Fibroblast of skin of left quadriceps (primary cell): Measurements from ENCODE around the gene SLC5A2.
"Not testable (repeated sequence)": the region's sequence is repeated elsewhere in the genome, so short reads cannot be mapped to it uniquely, and the experiment has no call there.

Experiments
- DNase-seq, 2 experiments: peaks; one replicate each; pipeline ENCODE4 v3.0.0-alpha.2; 2013; ENCODE audit warnings: low read depth in 2 of 2

Gene SLC5A2

GRCh38 chr16:31475946-31476302 is 7.0 kb upstream of the SLC5A2 start:
- no peak for DNase-seq

DNA sequence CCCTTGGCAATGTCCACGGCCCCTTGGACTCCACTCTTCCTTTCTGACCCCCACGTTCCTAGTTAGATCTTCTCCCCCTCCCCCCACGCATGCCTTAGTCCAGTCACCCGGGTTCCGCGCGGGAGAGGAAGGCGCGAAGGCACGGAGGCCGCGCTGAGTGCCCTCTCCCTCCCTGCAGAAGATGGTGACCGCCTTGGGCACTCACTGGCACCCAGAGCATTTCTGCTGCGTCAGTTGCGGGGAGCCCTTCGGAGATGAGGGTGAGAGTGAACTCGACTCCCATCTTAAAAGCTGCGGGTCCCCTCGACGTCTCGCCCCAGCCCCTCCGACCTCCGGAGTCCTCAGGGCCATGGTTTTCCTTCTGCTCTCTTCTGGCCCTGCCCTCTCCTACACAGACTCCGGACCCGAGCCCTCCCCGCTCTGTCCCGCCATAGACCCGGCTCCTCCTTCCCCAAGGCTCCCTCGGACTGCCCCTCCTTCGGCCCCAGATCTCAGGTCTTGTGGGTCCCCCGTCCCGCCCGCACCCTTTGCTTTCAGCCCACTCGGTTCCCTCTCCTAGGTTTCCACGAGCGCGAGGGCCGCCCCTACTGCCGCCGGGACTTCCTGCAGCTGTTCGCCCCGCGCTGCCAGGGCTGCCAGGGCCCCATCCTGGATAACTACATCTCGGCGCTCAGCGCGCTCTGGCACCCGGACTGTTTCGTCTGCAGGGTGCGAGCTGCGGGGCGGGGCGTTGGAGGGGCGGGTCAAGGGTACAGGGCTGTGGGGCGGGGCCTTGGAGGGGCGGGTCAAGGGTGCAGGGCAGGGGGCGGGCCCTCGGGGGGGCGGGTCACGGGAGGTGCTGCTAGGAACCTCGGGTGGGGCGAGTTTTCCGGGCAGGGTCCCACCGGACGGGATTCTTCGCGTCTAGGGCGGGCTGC is 6.4 kb upstream of the SLC5A2 start:
- no peak for DNase-seq

- no peak for DNase-seq
These were observed 5.4 kb upstream of the SLC5A2 start for GRCh38 chr16:31477220-31478216.

DNA sequence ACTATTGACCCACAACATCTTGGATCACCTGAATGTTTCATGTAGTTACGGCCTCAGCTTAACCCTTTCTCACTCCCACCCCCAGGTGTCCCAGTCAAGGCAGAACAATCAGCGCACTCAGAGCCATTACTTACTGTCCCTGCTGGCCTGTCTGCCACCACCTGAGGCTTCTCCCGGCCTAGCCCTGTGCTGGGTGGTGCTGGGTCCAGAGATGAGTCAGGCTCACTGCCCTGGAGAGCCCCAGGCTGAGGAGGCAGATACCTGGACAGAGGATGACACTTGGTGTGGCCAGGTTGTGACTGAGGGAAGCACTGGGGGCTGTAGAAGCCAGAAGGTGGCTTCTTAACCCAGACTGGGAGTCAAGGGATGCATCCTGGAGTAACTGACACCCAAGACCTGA is 4.0 kb upstream of the SLC5A2 start:
- no peak for DNase-seq

- DNase-seq = no peak
These were observed 3.2 kb upstream of the SLC5A2 start for GRCh38 chr16:31479751-31480150.

- DNase-seq = no peak
These were observed 1.9 kb upstream of the SLC5A2 start for GRCh38 chr16:31480851-31481536.

GRCh38 chr16:31484048-31484447 is 1.1 kb downstream of the SLC5A2 start:
- not testable (repeated sequence) for DNase-seq

DNA sequence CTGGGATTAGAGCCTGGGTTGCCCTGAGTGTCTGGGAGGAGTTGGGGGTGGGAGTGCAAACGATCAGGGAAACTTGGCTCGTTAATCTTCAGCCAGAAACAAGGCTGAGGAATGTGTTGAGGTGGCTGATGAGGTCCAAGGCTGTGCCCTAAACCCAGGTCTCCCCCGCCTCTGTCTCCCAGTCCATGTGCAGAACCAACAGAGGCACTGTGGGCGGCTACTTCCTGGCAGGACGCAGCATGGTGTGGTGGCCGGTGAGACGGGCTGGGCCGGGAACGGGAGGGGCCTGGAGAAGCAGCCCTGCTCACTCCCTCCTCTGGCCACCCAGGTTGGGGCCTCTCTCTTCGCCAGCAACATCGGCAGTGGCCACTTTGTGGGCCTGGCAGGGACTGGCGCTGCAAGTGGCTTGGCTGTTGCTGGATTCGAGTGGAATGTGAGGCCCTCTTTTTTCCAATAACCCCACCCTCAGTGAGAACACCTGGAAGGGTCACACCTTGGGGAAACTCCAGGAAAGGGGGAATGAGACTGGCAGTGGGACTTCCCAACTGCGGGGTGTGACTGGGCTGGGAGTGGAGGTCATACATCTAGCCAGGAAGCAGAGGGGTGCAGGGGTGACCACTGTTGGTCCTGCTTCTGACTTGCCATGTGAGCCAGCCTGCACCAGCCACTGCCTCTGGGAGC is 1.7 kb downstream of the SLC5A2 start:
- no peak for DNase-seq

- DNase-seq = no peak
These were observed 2.6 kb downstream of the SLC5A2 start for GRCh38 chr16:31485571-31485970.

GRCh38 chr16:31486045-31486444 is 3.1 kb downstream of the SLC5A2 start:
- DNase-seq = no peak

- no peak for DNase-seq
These were observed 4.3 kb downstream of the SLC5A2 start for GRCh38 chr16:31487071-31487719.

DNA sequence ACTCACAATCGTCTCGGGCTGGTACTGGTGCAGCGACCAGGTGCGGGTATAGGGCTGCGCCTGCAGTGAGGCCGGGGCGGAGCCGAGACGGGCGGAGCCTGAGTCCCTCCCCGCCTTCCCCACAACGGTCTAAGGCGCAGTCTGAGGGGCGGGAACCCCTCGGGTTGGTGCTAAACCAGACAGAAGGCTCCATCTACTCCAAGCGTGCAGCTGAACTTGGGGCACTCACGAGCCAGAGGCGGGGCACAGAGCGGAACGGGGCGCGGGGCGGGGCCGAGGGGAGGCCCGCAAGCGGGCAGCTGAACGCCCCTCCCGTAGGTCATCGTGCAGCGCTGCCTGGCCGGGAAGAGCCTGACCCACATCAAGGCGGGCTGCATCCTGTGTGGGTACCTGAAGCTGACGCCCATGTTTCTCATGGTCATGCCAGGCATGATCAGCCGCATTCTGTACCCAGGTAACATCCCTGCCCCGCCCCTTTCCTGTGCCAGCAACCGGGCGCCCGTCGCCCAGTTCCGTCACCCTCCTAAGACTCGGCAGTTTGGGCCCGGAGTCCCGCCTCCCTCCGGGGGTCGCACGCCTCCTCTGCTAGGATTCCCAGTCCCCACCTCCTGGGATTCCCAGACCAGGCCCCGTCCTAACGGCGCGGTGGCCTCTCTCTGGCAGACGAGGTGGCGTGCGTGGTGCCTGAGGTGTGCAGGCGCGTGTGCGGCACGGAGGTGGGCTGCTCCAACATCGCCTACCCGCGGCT is 5.0 kb downstream of the SLC5A2 start:
- no peak for DNase-seq

GRCh38 chr16:31488468-31489297 is 5.8 kb downstream of the SLC5A2 start:
- DNase-seq = no peak

DNA sequence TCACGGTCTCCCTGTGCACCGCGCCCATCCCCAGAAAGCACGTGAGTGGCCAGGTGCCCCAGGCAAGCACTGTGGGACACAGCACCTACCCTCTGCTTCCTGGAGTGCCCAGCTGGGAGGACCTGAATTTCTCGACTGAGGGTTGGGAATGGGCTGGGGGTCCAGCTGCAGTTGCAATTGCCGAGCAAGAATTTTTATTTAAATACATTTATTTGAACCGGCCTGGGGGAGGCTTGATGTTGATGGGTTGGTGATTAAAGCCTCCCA is 6.3 kb downstream of the SLC5A2 start:
- no peak for DNase-seq

DNA sequence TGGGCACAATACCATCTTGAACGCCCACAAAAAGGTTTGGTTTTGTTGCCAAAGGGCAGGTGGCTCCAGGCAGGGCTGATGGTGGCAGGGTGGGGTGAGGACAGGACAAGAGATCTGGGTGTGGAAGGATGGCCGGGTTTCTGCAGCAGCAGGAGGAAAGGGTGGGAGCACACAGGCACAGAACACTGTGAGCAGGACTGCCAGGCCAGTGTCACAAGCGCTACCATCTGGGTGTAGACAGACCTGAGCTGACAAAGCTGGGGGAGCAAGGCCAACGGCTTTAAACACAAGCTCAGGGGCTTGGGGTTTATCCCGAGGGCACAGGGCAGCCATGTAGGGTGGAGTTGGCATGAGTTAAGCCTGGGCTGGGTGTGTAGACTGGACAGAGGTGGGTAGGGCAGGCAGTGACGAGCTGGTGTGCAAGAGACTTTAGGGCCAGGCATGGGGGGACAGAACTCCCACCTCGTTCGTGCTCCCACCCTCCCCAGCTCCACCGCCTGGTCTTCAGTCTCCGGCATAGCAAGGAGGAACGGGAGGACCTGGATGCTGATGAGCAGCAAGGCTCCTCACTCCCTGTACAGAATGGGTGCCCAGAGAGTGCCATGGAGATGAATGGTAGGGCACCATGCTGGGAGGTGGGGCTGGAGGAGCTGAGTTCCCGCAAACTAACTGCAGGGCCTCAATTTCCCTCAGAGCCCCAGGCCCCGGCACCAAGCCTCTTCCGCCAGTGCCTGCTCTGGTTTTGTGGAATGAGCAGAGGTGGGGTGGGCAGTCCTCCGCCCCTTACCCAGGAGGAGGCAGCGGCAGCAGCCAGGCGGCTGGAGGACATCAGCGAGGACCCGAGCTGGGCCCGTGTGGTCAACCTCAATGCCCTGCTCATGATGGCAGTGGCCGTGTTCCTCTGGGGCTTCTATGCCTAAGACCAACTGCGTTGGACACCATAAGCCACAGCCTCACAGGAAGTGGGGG is 7.0 kb downstream of the SLC5A2 start:
- no peak for DNase-seq

DNA sequence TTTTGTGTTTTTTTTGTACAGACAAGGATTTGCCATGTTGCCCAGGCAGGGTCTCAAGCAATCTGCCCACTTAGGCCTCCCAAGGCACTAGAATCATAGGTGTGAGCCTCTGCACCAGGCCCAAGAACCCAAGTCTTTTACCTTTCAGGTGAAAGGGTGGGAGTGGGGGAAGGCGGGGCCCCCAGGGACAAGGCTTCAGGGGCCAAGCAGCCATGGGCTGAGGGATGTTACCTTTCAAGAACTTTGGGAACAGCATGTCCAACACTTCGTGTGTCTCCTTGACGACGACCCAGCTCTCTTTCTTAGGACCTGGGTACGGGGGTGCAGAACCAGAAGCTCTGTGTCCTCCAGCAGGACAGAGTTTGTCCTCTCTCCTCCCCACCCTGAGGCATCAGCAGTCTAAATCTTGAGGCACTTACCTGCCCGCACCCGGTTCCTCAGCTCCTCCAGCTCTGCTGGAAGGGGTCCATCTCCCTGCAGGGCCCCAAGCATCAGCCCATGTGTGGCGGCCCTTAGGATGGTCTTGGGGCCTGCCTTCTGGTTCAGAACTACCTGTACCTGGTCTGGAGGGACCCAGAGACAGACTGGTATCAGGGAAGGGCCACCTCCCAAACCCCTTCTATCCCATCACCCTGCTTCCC is 9.0 kb downstream of the SLC5A2 start:
- DNase-seq = no peak

DNA sequence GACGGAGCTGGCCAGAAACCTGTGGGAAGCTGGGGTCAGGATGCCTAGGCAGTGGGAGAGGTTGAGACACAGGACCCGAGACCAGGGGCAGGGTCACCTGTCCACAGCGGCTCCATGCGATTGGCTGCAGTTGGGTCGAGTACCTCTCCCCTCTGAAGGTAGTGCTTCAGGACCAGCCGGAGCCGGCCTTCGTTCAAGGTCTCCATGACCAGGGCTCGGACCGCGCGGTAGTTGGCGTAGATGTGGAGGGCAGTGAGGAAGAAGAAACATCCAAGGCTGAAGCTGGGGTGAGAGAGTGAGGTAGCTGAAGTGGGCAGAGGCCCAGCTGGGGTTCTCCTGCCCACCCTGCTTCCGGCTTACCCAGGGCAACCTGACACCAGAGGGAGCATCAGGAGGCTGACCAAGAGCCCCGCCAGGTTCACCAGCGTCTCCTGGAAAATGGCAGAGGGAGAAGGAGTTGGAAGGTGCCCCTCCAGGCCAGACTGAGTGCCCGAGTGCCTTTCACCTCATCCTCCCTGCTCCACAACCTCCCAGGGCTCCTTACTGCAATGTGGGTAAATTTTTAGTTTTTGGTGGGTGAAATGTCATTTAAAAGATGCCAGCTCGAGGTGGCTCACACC is 10.7 kb downstream of the SLC5A2 start:
- no peak for DNase-seq
